Keratinocyte (primary cell): ENCODE data around the gene ISYNA1. TPM values are rescaled to one million over a fixed set of nuclear protein-coding genes. Genes with fewer than 3 reads are reported as not detected.

Source experiments
- DNase-seq: peaks from one replicate; pipeline ENCODE4 v3.0.0-alpha.2; 2011; ENCODE audit warnings: low read depth, missing footprints, low spot score
- FAIRE-seq: peaks from 2 replicates; lab custom pipeline; 2011; peaks lifted over from hg19 to GRCh38; lab: Jason Lieb, UNC
- H2AFZ ChIP-seq: 2 replicates; pipeline ENCODE4 v1.6.0; 2012; ENCODE audit warnings: low read length, control low read depth, inconsistent platforms; ENCODE audit not compliant: control insufficient read depth
- H3K27ac ChIP-seq: 2 replicates; pipeline ENCODE4 v1.5.1; 2011; ENCODE audit warnings: low read length; ENCODE audit not compliant: control insufficient read depth, insufficient read depth
- H3K27me3 ChIP-seq: 3 replicates; pipeline ENCODE4 v1.6.0; 2011; ENCODE audit warnings: low read length; ENCODE audit not compliant: control insufficient read depth, insufficient read depth; ENCODE audit errors: extremely low read depth
- H3K36me3 ChIP-seq, 2 experiments: 2 replicates in 1 of 2; 3 replicates in 1 of 2; pipeline ENCODE4 v1.5.1; 2011; ENCODE audit warnings: low read length in 2 of 2, mild to moderate bottlenecking in 1 of 2; ENCODE audit not compliant: control insufficient read depth in 2 of 2, insufficient read depth in 2 of 2; ENCODE audit errors: extremely low read depth in 1 of 2
- H3K4me1 ChIP-seq: 3 replicates; pipeline ENCODE4 v1.5.1; 2011; ENCODE audit warnings: low read length; ENCODE audit not compliant: control insufficient read depth, insufficient read depth; ENCODE audit errors: extremely low read depth
- H3K4me2 ChIP-seq: 3 replicates; pipeline ENCODE4 v1.6.0; 2011; ENCODE audit warnings: low read depth, low read length; ENCODE audit not compliant: control insufficient read depth, insufficient read depth; ENCODE audit errors: extremely low read depth
- H3K4me3 ChIP-seq, 3 experiments: fragments of 200-600 bp in 1 of 3; sonication (generic) in 1 of 3; 2 replicates in 2 of 3; 3 replicates in 1 of 3; pipeline ENCODE4 v1.5.1; 2011 to 2016; ENCODE audit warnings: low read length in 3 of 3, mild to moderate bottlenecking in 3 of 3, control low read depth in 2 of 3, inconsistent platforms in 1 of 3, low read depth in 1 of 3, mixed read lengths in 1 of 3, mixed run types in 1 of 3, moderate library complexity in 1 of 3; ENCODE audit not compliant: control insufficient read depth in 2 of 3, insufficient read depth in 2 of 3; ENCODE audit errors: extremely low read depth in 1 of 3
- H3K79me2 ChIP-seq: 2 replicates; pipeline ENCODE4 v1.6.0; 2012; ENCODE audit warnings: low read length; ENCODE audit not compliant: control insufficient read depth, insufficient read depth
- H3K9ac ChIP-seq: 3 replicates; pipeline ENCODE4 v1.6.0; 2011; ENCODE audit warnings: low read length; ENCODE audit not compliant: control insufficient read depth, insufficient read depth; ENCODE audit errors: extremely low read depth
- H3K9me1 ChIP-seq: 3 replicates; pipeline ENCODE4 v1.6.0; 2011; ENCODE audit warnings: low read length; ENCODE audit not compliant: control insufficient read depth, insufficient read depth; ENCODE audit errors: extremely low read depth
- H3K9me3 ChIP-seq: 2 replicates; pipeline ENCODE4 v1.5.1; 2012; ENCODE audit warnings: low read depth, low read length; ENCODE audit not compliant: control insufficient read depth
- H4K20me1 ChIP-seq: 3 replicates; pipeline ENCODE4 v1.6.0; 2011; ENCODE audit warnings: low read length; ENCODE audit not compliant: control insufficient read depth, insufficient read depth; ENCODE audit errors: extremely low read depth
- CTCF ChIP-seq, 3 experiments: IDR thresholded peaks in 1 of 3; conservative IDR thresholded peaks in 1 of 3; optimal IDR thresholded peaks in 1 of 3; 2 replicates in 2 of 3; 3 replicates in 1 of 3; pipeline versions ENCODE3 to v1.5.1; 2011; ENCODE audit warnings: low read length in 3 of 3, mild to moderate bottlenecking in 3 of 3, moderate library complexity in 2 of 3, control low read depth in 1 of 3, inconsistent platforms in 1 of 3; ENCODE audit not compliant: insufficient read depth in 2 of 3; ENCODE audit errors: extremely low read depth in 1 of 3
- EZH2 ChIP-seq: IDR thresholded peaks from one replicate; pipeline ENCODE4 v1.6.1; 2012; ENCODE audit warnings: inconsistent platforms, mild to moderate bottlenecking, low read length, moderate library complexity
- dilution Hi-C: fragments of 300-500 bp; cut with MboI; formaldehyde crosslinking; loops from one replicate; pipeline ENCODE4 v1.7.0; 2020; ENCODE audit warnings: low sequenced_read_pairs; ENCODE audit not compliant: extremely low pct_ligation_motif_present
- polyA plus RNA-seq, 5 experiments: library from polyadenylated mRNA; depleted of rRNA in 3 of 5; stranded (reverse) in 3 of 5; stranded (forward) in 1 of 5; unstranded in 1 of 5; fragments of >200 nt; gene quantifications; 1 replicate in 1 of 5; 2 replicates in 3 of 5; 3 replicates in 1 of 5; pipeline versions ENCODE4 v1.2.1 to v1.2.3, GENCODE V29; 2011 to 2012; ENCODE audit warnings: missing spikeins in 2 of 5, low read depth in 1 of 5, low replicate concordance in 1 of 5

ISYNA1 gene
- polyA plus RNA-seq, 1 donor (not counting 4 experiments of a cell fraction or from before 2014, with no cell fraction given): 3.5 TPM

GRCh38 chr19:18441804-18442788 is 4.2 kb upstream of the ISYNA1 start:
- Histone ChIP-seq H3K4me1 (peaks cover 28% of the 10 kb centered on the region), H3K9me3 (no peaks in the 10 kb centered on the region), H3K9ac (no peak overlapping the region), H3K27me3 (no peaks in the 10 kb centered on the region), H4K20me1 (no peaks in the 10 kb centered on the region), H3K4me2 (no peak overlapping the region), H3K9me1 (peaks cover 12% of the 10 kb centered on the region), H3K36me3 (peaks cover 27 to 33% of the 10 kb centered on the region in 2 experiments), H2AFZ (no peak overlapping the region), H3K27ac (no peak overlapping the region), H3K79me2 (peaks cover 2% of the 10 kb centered on the region), H3K4me3 (no peak overlapping the region)
- DNase-seq: no peak
- FAIRE-seq: no peak
- TF ChIP-seq EZH2 (no peak), CTCF (optimal IDR thresholded peaks at IDR 0.05 in 1 of 3, IDR thresholded peaks at IDR 0.05 in 1 of 3, conservative IDR thresholded peaks at IDR 0.05 in 1 of 3; ENCODE audit: extremely low read depth in 1 of 3, insufficient read depth in 2 of 3, low read length in 3 of 3) (no peak)
- dilution Hi-C loops: no loop called here

GRCh38 chr19:18440936-18441803 is 3.2 kb upstream of the ISYNA1 start:
- Histone ChIP-seq H3K36me3 (peaks cover 20 to 25% of the 10 kb centered on the region in 2 experiments), H3K27me3 (no peaks in the 10 kb centered on the region), H3K9me3 (no peaks in the 10 kb centered on the region), H3K4me2 (no peak overlapping the region), H3K9me1 (peaks cover 12% of the 10 kb centered on the region), H3K9ac (no peak overlapping the region), H2AFZ (no peak overlapping the region), H4K20me1 (no peaks in the 10 kb centered on the region), H3K27ac (no peak overlapping the region), H3K4me1 (peaks cover 28% of the 10 kb centered on the region), H3K79me2 (peaks cover 2% of the 10 kb centered on the region), H3K4me3 (no peak overlapping the region)
- TF ChIP-seq CTCF (optimal IDR thresholded peaks at IDR 0.05 in 1 of 3, IDR thresholded peaks at IDR 0.05 in 1 of 3, conservative IDR thresholded peaks at IDR 0.05 in 1 of 3; ENCODE audit: extremely low read depth in 1 of 3, insufficient read depth in 2 of 3, low read length in 3 of 3): no peak
- no peak for TF ChIP-seq EZH2
- FAIRE-seq (no peak), DNase-seq (no peak)
- dilution Hi-C loops: no loop called here
